Kidney tubule cell (primary cell): ENCODE data around the gene C16orf92.
"Not testable (repeated sequence)": the region's sequence is repeated elsewhere in the genome, so short reads cannot be mapped to it uniquely, and the experiment has no call there.

ENCODE experiments used
- DNase-seq: peaks from one replicate; pipeline ENCODE4 v3.0.0-alpha.2; 2018; ENCODE audit warnings: low spot score

C16orf92 gene

DNA sequence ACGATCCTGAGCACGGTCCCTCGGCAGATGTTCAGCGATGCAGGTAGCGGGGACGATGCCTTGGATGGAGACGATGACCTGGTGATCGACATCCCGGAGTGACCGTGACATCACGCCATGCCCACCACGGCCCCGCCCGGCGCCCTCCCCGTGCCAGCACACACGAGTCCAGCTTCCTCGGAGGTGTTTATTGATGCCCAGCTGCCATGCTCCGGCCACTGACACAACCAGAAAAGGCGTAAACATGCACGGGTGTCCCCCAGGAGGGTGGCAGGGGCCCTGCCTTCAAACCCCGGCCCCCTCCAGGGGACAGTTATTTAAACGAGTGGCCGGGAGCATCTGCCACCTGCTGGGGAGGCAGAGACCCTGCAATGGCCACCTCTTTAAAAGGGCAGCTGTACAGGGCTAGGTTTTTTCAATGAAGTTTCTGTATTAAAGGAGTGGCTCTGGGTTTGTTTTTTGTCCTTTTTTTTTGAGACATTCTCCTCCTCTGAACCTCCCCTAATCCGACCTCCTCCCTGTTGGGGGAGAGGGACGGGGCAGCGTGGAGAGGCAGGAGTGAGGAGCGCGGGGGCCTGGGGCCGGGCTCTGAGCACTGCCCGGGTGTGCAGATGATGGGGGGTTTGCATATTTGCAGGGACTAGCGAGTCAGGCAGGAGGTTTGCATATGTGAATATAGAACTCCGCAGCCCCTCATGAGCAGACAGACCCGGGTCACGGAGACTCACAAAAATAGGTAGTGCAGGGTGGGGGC, 17.5 kb upstream of the C16orf92 start:
- peak; percentile 48 for DNase-seq

DNA sequence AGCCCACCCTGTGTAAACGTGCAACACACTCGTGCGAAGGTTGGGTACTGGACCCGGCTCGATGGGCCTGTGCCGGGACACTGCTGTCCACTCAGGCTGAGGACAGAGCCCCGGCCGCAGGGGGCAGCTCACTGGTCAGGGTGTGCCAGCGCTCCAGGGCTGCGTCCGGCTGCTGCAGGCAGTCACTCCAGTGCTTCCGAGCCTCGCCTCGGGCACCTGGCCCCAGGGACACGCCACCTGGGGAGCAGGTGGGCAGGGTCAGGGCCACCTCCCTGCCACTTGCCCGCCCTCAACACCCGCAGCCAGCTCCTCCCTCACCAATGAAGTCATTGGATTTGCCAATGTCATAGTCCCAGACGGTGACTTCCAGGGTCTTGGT, 16.9 kb upstream of the C16orf92 start:
- DNase-seq: no peak

DNA sequence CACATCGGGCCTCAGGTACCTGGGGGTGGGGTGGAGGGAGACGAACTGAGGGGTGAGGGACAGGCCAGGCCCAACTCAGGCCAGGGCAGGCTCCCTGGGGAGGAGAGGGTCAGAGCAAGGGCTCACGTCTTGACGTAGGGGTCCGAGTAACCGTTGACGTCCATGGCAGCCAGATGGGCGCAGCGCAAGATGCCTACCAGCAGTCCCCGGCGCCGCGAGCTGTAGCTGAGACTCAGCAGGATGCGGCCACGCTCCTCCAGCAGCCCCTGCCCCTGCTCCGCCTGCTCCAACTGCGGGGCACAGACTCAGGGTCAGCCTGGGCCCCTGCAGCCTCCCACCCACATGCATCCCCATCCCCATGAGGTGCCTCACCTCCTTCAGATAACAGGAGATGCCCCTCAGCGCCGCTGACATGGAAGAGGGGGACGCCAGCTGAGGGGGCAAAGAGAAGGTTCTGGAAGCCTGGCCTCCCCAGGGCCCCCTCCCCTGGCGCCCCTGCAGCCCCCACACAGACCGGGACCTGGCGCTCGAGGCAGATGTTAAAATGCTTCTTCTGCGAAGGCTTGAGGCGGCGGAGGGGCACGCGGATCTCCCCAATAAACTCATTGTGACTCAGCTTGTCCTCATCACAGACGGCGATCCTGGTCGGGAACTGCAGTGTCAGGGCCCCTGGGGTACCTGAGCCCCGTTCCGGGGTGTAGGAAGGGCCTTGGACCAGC, 16.2 kb upstream of the C16orf92 start:
- no peak for DNase-seq

DNA sequence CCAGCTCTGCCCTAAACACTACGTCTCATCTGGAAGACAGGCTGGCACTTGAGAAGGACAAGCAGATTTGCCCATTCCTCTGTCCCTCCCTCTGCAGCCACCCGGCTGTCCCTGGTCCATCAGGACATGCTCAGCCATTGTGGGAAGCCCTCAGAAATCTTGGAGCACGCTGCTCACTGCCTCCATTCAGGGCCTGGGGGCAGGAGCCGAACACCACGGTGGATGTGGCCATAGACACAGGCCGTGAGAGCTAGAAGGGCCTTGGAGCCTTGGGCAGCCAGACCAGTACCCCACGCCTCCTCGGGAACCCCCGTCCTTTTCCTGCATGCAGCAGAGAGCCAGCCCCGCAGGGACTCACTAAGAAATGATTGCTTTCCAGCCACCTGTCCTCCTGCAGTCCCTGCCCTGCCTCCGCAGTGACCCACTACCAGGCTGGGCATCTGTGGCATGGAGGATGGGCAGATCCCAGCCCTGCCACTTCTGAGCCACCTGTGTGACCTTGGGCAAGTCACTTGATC, 15.6 kb upstream of the C16orf92 start:
- no peak for DNase-seq

DNA sequence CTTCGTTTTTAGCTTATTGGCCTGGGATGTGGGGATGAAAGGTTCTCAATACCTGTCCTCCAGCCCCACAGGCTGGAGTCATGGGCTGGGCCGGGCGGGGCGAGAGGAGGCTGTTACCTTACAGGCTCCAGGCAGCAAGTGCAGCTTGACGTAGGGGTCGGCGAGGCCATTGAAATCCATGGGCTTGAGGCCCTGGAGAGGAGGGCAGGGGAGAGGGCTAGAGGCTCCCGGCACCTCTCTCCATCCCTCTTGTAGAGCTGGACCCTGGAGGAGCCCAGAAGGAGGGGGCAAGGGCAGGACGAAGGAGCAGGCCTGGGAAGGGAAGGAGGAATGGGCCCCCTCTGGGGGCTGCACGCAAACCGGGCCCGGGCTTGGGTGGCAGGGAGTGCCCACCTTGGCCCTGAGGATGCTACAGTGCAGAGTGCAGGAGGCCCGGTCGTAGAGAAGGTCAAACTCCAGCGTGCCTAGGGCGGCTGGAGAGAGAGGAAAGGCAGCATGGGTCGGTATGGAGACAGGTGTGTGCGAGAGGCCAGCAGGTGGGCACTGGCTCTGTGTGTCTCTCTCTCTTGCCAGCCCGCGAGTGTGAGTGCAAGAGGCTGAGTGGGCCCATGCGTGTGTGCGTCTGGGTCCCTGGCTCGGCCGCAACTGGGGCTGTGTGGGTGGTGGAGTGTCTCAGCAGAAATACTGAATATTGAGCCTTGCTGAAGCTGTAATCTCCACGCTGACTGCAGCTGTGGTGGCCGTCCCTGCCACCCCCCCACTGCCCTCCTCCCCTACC, 13.7 kb upstream of the C16orf92 start:
- DNase-seq: no peak

DNA sequence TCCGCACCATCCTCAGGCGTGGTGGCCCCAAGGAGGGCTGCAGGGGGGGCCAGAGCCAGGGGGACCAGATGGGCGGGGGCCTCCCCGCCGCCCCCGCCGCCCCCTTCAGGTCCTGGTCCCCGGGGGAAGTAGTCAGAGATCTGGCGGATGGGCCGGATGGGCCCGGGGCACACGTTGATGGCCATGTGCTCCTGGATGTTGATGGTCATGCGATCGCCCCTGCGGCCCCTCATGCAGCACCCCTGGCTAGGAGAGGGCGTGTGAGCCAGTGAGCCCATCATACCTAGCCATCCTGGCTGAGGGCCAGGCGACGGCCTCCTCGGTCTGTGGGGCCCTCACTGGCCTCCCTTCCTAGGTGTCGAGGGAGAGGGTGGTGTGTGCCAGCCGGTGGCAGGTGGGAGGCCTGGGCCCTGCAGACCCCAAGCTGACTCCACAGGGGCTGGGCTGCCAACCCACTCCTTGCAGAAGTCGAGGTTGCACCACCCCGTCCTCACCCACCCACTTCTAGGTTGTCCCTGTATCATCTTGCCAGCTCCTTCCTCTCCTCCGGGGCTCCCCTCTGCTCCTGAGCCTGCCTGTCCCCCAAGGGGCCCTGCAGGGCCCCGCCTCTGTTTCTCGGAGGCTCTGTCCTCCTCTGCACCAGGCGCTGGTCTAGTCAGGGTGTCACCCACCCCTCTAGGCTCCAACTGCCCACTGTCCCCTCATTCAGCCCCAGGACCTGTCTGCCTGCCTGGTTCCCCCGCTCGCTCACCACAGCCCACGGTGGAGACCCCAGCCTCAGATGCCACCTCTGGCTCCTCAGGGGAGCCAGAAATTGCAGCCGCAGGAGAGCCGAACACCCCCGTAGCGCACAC, 12.8 kb upstream of the C16orf92 start:
- no peak for DNase-seq

DNA sequence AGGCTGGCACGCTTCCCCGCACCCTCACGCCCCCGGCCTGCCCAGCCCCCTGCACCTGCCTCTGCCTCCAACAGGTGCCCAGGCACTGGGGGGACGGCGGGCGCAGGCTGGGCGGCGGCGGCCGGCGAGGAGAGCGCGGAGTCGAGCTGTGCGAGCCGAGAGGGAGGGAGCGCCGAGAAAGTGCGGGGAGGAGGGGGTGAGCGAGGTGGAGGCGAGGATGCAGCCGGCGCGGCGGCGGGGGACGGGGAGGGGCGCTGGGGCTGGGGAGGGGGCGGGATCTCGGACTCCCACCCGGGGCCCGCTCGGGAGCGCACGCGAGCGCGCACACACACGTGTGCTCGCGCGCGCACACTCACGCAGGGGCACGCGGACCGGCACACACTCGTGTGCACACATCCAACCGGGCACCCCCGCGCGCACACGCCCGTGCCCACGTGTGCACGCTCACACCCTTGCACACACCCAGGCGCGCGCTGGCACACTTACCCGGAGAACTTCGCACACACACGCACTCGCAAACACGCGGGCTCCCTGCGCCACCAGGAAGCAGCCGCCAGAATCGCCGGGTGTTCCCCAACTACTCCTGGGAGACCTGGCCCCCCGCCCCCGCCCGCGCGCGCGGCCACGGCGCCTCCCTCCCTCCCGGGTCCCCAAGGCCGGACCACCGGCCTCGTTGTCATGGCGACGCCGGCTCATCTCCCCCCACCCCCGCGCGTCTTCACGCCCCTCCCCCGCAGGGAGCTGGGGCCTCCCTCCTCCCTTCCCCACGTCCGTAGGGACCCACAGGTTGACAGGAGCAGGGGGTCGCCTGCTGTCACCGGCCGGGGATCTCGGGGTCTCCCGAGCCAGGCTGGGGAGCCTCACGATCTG, 11.9 kb upstream of the C16orf92 start, which contains the start of gene DOC2A:
Gene DOC2A (minus strand): TSS at position 184 of the 870 bp plus-strand sequence. CDS start 805 bp downstream, outside the sequence.
- no peak for DNase-seq

DNA sequence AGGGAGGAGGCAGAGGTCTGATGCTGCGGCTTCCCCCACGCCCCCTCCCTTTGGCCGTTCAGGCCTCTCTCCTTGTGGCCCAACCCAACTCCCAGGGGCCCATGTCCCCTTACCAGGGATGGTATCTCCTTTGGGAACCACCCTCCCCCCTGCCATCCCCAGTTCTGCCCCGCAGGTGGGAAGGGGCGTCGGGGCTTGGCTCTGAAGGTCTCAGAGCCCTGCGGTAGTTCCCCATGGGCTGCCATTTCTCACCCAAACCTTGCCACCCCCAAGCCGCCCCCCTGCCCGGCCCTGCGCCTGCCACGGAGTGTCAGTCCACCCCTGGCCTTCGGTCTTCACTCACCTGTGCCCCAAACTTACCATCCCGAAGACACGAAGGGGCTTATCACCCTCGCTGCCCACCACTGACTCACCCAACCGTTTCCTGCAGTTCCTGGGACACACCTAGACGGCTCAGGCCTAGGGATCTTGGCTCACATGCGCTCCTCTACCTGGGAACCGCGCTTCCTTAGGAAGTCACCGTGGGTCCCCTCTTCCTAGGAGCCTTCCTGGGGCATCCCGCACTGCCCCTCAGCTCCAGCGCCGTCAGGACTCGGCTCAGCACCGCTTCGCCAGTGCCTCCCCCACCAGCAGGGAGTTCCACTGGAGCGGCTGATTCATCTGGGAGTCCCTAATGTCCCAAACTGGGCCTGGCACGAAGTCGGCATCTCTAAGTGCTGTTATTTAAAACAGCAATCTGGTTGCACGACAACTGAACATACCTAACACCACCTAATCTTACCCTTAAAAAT, 11.1 kb upstream of the C16orf92 start:
- DNase-seq: no peak

DNA sequence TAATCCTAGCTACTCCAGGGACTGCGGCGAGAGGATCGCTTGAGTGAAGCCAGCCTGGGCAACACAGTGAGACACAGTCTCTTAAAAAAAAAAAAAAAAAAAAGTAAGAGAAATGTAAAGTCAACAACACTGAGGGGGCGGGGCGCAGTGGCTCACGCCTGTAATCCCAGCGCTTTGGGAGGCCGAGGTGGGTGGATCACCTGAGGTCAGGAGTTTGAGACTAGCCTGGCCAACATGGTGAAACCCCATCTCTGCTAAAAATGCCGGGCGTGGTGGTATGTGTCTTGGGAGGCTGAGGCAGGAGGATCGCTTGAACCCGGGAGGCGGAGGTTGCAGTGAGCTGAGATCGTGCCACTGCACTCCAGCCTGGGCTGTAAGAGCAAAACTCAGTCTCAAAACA, 10.4 kb upstream of the C16orf92 start:
- not testable (repeated sequence) for DNase-seq

DNA sequence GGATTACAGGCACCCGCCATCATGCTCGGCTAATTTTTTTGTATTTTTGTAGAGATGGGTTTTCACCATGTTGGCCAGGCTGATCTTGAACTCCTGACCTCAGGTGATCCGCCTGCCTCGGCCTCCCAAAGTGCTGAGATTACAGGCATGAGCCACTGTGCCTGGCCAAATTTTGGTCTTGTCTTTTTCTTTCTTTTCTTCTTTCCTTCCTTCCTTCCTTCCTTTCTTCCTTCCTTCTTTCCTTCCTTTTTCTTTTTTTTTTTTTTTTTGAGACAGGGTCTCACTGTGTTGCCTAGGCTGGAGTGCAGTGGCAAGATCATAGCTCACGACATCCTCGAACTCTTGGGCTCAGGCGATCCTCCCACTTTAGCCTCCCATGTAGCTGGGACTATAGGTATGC, 7.5 kb upstream of the C16orf92 start:
- DNase-seq: not testable (repeated sequence)

DNA sequence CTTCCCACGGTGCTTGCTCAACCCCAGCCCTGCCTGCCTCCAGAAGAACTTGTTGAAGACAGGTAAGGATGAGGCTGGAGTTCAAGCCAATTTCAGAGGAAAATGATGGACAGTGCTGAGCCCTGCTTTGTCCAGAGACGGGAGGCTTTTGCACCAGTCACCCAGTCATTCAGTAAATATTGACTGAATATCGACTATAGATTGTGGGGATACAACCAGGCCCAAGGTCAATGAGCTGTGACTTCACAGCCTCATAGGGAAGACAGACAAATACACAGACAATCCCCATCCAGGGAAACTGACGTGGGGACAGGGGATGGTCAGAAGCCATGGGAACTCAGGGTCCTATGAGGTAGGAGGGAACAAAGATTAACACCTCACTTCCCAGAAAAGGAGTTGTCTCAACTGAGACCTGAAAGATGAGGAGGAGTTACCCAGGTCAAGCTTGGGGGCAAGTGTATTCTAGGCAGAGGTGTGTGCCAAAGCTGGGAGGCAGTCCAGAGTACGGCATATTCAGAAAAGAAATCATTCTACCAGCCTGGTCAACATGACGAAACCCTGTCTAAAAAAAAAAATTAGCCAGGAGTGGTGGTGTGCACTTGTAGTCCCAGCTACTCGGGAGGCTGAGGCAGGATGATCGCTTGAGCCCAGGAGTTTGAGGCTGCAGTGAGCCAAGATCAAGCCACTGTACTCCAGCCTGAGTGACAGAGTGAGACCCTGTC, 6.3 kb upstream of the C16orf92 start:
- no peak for DNase-seq

DNA sequence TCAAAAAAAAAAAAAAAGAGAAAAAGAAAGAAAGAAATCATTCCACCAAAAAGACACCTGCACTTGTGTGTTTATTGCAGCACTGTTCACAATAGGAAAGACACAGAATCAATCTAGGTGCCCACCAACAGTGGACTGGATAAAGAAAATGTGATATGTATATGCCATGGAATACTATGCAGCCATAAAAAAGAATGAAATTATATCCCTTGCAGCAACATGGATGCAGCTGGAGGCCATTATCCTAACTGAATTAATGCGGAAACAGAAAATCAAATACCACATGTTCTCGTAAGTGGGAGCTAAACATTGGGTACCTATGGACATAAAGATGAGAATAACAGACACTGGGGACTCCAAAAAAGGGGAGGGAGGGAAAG, 5.7 kb upstream of the C16orf92 start:
- DNase-seq: no peak

DNA sequence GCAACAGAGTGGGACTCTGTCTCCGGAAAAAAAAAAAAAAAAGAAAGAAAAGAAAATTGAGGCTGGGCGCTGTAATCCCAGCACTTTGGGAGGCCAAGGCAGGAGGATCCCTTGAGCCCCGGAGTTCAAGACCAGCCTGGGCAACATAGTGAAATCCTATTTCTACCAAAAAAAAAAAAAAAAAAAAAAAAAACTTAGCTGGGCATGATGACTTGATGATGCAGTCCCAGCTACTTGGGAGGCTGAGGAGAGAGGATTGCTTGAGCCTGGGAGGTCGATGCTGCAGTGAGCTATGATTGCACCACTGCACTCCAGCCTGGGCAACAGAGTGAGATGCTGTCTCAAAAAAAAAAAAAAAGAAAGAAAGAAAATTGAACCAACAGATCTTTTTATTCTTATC, 5.1 kb upstream of the C16orf92 start:
- DNase-seq: not testable (repeated sequence)

DNA sequence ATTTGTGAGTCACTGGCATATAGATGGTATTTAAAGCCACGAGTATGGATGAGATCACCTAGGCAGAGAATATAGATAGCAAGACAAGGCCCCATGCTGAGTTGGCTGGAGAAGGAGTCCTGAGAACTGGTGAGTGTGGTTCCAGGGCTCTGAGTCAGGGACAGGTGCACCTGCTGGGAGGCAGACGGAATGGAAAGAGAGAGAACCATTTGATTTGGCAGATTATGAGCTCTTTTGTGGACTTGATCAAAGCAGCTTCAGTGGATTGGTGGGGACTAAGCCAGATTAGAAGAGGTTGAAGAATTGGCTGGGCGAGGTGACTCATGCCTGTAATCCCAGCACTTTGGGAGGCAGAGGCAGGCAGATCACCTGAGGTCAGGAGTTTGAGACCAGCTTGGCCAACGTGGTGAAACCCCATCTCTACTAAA, 4.3 kb upstream of the C16orf92 start:
- peak; percentile 51 for DNase-seq

DNA sequence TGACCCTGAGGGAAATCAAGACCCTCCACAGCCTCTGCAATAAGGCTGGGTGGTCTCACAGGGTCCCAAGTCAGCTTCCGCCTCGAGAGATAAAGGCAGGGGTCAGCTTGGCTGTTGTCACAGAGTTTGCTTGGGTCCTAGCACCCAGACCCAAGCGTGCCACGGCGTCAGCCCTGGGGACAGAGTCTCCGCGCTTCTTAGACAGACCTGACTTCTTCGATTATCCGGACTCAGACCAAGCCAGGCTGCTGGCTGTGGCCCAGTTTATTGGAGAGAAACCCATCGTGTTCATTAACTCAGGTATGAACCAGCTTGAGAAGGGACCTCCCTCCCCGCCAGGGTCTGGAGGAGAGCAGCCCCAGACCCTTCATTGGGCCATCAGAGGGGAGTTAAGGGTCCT, 588 bp downstream of the C16orf92 start:
- no peak for DNase-seq

DNA sequence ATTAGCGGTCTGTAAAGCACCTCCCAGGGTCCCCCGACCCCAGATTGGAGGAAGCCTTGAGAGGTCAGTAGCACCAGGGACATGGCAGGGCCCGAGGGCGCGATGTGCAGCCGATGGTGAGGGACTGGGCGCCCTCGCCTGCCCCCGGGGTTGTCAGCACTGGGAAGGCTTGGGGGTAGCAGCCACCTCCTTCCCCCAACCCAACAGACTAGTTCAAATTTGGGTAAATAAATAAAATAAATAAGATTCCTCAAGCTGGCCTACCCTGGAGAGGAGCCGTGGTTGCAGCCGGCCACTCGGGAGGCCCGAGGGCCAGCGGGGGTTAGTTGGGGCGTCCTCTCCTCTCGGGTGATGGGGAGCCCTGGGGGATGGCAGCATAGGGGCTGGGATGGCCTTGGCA, 1.5 kb downstream of the C16orf92 start:
- DNase-seq: no peak

DNA sequence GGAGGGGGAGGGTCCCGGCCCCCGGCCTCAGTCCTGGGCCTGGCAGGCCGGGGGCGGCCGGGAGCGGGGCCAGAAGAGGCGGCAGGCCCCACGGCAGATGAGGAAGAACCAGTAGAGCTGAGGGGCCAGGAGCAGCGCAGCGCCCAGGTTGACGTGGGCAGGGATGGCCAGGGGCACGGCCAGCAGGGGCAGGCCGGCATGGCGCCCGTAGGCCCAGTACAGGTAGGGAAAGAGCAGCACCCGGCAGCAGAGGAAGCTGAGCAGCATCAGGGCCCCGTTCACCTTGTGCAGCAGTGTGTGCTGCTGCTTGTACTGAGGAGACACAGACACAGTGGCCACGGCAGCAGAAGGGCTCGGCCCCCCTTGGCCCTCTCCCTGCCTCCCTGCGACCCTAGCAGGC, 2.2 kb downstream of the C16orf92 start:
- DNase-seq: no peak

DNA sequence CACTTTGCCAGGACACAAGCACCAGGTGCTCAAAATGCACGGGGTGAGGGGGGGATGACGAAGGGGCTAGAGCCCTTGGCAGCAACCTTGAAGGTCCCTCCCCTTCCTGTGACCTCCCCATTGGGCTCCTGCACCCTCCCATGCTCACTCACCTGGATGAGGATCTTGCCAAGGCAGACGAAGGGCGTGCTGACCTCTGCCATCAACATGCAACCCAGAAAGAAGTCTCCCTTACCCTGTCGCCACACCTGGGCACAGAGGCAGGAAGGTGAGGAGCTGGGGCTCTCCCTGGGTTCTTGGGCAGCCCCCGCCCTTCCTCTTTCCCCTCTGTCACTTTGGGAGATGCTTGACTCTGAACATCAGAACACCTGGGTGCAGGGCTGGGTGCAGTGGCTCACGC, 2.6 kb downstream of the C16orf92 start:
- no peak for DNase-seq

DNA sequence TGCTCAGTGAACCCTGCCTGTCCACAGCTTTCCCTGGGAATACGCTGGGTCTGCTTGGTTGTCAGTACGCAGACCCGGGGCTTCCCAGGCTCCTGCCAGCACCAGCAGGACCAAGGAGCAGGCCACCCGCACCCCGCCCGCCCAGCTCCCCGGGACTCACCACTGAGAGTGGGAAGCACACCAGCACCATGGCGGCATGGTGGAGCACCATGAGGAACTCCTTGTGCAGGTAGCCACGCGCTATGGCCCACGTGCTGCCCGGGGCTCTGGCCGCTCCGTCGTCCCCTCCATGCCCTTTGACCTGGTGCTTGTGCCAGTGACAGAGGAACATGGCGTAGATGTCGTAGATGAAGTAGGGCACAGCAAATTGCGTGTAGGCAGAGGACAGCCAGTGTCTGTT, 3.5 kb downstream of the C16orf92 start:
- no peak for DNase-seq
